Stimulated activated naive CD4-positive, alpha-beta T cell (primary cell): ENCODE measurements around the gene CHST11.

Source experiments
- DNase-seq, 6 experiments: peaks; one replicate each; lab custom pipeline; 2025; lab: John Stamatoyannopoulos, UW

Gene CHST11

DNA sequence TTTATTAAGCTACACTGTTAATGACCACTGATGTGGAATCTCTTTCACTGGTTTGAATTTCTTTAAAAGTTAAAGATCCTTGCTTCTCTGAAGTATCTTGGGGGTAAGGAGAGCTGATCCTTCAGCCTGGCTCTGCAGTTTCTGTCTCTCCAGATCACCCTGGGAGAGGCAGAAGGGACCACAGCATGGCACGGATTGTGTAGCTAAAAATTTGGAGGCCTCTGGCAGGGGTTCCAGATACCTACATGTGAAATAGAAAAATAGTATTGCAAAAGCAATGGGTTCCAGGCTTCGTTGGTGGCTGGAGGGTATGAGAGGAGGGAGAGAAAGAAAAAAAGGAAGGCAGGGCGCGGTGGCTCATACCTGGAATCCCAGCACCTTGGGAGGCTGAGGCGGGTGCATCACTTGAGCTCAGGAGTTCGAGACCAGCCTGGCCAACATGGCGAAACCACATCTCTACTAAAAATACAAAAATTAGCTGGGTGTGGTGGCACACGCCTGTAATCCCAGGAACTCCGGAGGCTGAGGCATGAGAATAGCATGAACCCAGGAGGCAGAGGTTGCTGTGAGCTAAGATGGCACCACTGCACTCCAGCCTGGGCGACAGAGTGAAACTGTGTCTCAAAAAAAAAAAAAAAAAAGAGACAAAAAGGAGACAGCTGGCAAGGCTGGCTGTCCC lies 3.4 kb downstream of the CHST11 start:
- DNase-seq, result no peak

DNA sequence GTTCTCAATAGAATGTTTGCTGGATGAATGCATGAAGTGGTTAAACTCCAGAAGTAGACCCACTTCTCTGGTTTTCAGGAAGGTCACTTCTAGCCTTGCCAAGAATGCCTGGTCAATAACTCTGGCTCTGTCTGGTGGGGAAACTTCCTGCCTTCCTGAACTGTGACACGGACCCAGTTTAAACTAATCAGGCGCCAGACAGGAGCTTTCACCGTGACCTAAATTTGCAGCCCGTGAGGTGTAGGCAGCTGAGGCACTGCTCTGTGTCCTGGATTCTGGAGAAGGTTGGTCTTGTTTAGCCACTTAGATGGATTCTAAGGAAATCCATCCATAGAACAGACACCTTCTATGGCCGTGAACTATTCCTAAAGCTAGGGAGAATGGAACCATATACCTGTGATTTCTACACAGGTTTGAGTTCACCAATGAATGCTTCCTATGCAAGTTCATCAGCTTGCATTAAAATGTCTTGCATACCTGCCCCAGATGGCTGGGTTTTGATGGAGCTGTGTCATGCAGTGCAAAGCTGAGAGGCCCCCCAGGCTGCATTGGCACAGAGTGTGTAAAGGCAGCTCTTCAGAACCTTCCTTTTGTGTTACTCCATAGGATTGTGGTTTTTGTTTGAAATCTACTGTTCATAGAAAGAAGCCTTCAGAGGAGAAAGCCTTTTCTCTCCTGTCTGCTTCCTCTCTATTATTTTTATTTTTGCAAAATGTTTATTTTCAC lies 4.4 kb downstream of the CHST11 start:
- DNase-seq, result peak in 1 of 6 experiments; percentile 8

DNA sequence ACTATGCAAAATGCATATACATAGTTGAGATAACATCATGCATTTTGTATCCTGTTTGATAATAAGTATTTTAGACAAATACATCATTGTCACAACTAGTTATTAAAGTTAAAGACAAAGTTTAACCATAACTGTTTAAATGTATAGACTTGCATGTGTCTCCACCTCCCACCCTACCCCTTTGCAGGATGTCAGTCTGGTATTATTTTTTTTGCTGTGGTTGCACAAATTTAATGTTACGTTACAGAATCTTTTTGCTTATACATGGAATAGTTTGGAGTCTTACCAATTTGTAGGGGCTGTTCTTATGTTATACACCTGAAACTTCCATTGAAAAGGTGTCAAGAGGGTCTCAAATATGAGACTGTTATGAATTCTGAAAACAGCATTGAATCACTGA lies 5.6 kb downstream of the CHST11 start:
- DNase-seq, result no peak

DNA sequence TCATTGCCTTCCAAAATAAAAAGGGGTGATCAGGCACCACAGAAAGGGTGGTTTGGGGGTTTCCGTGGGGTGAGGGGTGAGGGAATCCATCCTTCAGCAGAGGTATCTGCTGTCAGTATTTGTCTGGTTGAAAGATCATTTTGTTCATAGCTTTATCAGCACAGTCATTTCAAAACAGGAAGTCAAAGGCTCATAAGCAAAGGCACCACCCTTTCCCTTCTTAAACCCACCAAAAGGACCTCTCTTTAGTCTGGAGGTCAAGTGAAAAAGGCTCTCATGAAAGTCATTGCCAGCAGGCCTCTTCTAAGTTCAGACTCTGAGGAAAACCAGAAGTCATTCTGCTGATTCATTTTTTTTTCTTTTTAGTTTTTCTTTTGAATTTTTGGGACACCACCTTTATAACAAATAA lies 6.2 kb downstream of the CHST11 start:
- DNase-seq, result peak; percentile 15 to 53 (median 33)

DNA sequence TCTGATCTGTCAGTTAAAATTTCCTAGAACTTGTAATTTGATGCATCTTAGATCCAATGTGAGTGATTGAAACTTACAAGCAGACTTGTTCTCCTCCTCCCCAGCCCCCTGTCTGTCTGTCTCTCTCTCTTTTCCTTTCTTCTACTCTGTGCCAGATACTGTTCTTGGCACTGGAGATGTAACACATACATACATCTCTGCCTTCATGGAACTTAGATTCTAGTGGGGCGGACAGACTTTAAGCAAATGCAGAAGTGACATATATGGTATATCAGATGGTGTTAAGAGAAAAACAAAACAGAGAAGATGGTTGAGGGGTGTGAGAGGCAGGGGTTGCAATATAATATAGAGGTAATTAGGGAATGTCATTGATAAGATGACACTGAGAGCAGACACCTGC lies 6.6 kb downstream of the CHST11 start:
- DNase-seq, result no peak

DNA sequence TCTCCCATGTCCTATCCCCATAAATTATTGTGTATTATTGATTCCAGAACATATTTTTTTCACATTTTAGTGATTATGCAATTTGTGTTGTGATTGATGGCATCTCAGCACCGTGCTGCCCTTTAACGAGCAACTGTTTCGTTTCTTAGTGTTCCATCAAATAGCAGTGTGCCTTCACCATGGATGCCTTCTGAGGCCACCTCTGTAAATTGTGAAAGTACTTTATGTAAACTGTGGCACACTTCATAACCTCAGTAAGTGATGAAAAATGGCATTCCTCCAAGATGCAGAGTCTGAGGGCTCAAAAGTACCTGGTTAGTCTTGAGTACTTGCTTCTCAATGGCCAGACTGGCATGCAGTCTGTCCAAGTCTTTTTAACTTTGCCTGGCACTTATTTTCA lies 8.2 kb downstream of the CHST11 start:
- DNase-seq, result no peak

DNA sequence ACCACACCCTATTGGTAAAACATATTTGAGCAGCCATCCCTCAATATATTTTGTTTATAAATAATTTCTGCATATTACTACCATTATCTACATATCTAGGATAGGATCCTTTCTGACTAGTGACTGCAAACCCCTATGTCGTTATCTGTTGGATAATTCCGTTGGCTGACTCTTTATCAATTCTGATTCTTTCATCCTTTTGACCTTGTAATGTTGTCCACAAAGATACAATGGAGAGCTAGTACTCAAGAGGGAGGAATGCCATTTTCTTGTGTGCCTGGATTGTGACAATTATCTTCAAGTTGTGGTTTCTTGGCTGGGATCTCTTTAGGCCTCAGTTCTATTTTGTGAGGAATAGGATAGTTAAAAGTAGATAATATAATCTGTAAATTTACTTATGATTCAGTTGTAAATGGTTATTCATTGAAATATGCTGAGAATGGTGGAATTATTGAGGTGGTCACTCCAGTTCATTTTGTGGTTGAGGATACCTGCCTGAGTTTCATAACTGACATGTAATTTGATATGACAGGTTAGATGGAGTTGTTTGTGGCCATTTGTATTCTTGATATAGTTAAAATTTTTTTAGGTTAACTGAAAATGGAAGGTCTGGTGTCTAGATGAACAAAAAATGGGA lies 10.1 kb downstream of the CHST11 start:
- DNase-seq, result no peak

DNA sequence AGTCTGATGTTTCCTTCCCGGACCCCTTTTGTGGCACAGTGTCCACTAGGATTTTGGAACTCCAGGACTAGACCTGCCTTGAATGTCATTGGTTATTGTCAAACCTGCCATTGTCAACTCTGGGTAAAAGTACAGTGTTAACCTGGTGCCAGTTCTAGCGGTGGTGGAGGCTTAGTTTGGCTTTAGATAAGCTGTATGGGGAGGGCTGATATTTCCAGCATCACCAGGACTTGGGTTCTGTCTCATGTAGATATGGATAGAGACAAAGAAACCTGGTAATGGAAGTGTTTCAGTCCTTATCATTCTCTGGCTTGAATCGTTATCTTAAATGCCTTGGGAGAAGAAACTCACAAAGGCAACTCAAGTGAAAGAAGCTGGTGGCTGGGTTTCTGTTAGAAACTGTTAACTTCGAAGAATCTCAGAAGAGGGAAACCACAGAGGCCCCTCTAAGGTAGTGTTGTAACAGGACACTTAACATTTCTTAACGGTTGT lies 10.6 kb downstream of the CHST11 start:
- no peak for DNase-seq

DNA sequence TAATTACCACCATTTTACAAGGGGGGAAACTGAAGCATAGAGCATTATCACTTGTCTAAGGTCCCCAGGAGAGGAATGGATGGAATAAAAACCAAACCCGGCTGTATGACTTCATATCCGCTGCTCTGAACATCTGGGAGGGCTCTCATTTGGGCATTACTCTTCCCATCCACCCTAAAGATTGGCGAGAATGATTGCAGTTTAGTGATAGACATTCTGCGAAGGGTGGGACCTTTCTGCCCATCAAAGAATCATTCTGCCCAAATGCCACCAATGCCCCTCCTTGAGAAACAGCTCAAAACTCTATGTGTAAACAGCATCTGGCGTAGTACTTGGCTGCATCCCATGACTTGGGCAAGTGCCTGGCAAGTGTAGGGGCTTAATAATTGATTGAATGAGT lies 11.6 kb downstream of the CHST11 start:
- no peak for DNase-seq

DNA sequence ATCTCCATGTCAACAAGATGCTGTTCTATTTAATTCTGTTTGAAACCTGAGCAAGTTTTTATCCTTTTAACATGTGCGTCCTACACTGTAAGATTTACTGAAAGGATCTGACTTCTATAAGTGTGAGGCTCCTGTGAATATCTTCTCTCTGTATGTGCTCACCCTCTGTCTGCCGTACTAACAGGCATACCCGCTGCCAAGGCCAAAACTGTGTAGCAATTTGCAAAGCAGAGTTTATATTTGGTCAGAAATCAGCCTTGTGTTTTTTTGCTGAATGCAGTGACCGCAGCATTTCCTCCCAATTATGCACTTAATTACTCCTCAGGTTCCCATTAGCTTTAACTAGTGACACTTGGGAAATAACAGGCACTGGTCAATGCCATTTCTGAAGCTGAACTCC lies 12.3 kb downstream of the CHST11 start:
- DNase-seq, result no peak

DNA sequence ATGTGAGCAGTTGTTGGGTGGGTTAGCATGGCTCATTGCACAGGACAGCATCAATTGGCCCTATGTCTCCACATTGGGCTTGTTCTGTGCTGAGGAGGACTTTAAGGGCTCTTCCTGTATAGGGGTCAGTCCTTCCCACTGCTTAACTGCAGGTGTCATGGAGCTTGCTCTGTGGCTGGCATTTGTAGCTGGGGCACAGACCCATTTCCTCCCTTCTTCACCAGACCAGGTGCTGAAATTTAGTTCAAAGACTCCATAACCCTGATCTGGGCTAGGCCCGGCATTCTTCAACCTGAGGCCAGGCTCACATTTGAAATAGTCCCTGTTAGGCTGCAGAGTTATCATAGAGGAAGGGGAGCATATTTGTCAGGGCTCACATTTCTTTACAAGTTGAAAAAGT lies 12.8 kb downstream of the CHST11 start:
- no peak for DNase-seq

DNA sequence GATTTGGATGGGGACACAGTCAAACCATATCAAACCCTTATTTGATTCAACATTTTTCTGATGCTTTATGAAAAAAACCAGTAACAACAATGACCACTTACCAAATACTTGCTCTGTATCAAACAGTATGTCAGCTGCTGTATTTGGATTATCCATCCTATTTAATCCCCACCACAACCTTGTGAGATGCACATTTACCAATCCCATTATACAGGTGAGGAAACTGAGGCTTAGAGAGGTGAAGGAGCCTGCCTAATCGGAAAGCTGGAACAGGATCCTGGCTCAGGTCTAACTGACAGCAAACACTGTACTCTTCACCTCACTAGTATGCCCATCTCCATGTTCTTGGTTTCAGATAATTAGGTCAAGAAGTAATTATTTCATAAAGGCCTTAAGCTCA lies 13.8 kb downstream of the CHST11 start:
- DNase-seq, result no peak

DNA sequence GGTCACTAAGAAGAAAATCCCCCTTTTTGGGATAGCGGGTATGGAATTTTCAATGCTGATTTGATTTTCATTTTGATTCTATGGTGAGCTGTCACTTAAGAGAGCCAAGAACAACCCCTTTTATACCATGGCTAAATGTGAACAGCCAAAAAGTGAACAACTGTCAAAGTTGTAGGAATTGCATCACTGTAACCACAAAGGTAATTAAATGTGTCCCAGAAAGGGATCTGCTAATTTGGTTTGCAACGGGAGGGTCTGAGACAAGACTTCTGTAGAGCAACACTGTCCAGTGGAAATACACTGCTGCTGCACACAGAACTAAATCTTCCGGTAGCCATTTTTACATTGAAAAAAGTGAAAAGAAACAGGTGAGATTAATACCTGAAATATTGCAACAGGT lies 14.6 kb downstream of the CHST11 start:
- no peak for DNase-seq

DNA sequence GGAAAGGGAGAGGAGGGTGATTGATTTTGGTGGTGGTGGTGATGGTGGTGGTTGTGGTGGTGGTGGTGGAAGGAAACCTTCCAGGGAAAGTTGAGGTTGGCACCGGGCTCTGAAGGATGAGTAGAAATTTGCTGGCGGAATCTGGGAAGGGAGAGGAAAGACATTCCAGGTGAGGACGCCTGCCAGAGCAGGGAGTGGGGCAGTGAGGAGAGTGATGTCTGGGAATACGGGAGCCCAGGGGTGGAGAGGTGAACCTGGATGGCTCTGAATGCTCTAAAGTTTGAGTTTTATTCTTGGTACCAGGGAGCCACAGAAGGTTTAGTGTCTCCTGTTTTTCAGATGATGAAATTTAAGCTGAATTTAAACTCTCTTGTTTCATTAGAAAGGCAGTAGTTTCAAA lies 16.0 kb downstream of the CHST11 start:
- no peak for DNase-seq

DNA sequence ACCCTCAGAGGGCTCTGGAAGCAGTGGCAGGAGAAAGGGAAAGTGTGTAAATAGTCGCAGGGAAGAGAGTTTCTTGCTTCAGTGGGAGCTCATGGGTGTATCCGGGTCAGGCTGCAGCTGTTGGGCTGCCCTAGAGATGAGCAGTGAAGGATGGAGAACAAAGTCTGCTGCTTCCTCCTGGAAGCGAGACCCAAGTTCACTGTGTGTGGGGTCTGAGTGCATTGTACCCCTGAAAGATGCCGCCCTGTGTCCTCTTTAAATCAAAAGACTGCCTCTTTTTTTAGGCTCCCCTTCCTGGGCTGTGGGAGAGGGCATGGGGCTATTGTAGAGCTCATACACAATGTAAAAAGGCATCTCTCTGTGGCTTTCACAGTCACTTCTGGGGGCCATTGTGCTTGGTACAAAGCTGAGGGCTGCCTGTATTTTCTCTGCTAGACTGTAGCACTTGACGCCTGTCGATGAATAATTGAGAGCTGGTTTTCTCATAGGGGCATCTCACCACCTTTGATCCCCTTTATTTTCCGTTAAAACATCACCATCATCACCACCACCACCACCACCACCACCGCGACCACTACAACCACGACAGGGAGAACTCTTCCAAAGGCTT lies 16.7 kb downstream of the CHST11 start:
- no peak for DNase-seq

DNA sequence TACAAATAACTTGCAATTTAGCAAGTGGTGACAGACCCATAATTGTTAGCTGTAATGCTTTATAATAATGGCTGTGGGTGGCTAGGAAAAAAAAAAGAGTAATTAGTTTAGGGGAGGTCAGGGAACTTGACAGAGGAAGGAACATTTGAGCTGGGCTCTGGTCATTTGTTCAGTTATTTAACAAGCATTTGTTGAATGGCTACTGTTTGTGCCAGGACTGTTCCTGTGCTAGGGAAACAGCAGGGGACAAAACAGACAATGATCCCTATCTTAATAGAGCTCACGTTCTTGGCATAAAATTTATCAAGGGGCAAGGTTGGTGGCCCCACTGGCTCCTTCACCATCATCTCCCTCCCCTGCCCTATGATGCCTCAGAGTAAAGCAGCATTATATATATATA lies 18.5 kb downstream of the CHST11 start:
- DNase-seq, result no peak

DNA sequence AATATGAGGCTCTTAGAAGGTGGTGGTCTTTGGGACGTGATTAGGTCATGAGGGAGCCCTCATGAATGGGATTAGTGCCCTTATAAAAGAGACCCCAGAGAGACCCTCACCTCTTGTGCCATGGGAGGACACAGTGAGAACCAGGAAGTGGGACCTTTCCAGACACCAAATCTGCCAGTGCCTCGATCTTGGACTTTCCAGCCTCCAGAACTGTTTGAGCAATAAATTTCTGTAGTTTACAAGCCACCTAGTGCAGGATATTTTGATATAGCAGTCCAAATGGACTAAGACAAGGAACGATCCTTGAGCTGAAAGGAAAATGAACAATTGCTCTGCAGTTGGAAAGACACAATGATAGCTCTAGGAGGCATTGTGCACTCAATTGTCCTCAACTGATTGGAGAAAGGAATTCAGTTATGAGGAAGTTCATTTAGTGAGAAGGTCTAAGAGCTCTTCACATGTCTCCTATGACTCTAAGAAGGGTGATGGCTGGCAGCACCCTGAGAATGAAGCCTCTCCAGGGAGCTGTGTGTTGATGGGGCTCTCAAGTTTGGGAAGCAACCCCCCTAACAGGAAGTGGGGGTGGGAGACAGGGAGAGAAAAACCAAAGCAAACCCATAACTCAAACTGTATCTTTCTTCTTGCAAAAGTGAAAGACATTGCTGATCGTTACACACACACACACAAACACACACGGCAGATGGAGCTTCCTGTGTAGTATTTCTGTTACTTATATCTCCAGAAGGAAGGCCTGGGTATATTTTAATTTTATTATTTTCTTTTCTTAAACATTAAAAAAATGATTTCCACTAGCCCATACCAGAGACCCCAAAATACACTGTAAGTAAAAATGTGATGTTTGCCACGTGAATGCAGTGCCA lies 21.0 kb downstream of the CHST11 start:
- DNase-seq, result no peak

DNA sequence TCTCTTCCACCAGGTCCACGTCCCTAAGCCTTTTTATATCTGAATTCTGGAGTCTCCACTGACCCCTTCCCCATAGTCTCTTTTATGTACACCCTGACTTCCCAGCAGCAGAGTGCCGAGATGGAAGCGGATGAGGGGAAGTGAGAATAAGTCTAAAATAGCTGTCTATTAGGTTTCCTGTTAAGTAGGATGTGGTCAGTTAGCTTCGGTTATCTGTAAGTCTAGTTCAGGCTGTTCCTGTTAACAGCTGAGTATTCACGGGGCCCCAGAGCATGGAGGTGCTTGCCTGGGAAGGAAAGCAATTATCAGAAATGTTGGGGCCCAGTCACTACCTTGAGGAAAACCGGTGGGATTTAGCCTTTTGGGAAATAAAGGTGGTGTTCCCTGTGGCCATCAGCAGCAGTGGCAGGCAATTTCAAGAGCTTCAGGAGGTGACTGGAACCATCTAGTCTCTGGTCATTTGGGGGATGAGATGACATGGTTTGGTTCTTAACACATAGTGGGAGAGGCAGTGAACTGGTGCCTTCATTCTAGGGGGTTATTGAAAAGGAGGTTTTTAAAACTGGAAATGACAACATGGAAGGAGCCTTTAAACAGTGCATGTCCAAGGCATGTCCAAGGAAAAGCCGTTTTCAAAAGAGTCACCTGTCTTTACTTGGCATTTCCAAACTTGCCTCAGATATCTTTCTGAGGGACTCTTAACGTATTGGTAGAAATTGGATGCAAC lies 21.8 kb downstream of the CHST11 start:
- peak in 1 of 6 experiments; percentile 32 for DNase-seq

DNA sequence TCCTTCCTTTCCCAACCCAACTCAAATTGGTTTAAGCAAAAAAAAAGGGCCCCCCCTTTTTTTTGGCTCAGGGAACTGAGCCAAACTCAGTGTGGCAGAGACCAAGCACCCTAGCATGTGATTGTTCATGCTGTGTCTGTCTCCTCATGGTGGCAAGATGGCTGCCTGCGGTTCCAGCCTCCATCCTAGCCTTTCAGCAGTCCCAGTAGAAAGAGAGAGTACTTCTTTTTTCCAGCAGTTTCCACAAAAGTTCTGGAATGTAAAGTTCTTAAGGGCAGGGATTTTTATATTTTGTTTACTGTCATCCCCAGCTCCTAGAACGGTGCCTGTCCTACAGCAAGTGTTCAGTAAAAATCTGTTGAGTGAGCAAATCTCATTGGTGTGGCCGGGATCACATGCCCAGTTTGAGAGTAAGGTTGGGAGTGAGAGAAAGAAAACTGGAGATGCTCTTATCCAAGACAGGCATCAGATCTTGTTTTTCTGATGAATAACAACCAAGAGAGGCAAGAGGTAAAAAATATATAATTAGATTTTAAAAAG lies 22.4 kb downstream of the CHST11 start:
- DNase-seq, result no peak

DNA sequence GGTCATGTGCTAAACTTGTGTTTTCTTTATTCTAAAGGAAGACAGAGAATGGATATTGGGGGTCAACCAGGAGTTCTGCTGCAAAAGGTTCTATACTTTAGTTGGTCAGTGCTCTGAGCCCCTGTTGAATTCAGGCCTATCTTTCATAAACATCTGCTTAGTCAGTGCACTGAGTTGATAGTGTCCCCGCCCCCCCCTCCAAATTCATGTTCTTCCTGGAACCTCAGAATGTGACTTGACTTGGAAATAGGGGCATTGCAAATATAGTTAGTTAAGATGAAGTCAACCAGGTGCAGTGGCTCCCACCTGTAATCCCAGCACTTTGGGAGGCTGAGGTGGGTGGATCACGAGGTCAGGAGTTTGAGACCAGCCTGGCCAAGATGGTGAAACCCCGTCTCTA lies 23.3 kb downstream of the CHST11 start:
- no peak for DNase-seq
